Measurements from ENCODE around the gene GGA3.
"Not testable (repeated sequence)": the region's sequence is repeated elsewhere in the genome, so short reads cannot be mapped to it uniquely, and the experiment has no call there.

The GGA3 gene, protein sequence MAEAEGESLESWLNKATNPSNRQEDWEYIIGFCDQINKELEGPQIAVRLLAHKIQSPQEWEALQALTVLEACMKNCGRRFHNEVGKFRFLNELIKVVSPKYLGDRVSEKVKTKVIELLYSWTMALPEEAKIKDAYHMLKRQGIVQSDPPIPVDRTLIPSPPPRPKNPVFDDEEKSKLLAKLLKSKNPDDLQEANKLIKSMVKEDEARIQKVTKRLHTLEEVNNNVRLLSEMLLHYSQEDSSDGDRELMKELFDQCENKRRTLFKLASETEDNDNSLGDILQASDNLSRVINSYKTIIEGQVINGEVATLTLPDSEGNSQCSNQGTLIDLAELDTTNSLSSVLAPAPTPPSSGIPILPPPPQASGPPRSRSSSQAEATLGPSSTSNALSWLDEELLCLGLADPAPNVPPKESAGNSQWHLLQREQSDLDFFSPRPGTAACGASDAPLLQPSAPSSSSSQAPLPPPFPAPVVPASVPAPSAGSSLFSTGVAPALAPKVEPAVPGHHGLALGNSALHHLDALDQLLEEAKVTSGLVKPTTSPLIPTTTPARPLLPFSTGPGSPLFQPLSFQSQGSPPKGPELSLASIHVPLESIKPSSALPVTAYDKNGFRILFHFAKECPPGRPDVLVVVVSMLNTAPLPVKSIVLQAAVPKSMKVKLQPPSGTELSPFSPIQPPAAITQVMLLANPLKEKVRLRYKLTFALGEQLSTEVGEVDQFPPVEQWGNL

DNA sequence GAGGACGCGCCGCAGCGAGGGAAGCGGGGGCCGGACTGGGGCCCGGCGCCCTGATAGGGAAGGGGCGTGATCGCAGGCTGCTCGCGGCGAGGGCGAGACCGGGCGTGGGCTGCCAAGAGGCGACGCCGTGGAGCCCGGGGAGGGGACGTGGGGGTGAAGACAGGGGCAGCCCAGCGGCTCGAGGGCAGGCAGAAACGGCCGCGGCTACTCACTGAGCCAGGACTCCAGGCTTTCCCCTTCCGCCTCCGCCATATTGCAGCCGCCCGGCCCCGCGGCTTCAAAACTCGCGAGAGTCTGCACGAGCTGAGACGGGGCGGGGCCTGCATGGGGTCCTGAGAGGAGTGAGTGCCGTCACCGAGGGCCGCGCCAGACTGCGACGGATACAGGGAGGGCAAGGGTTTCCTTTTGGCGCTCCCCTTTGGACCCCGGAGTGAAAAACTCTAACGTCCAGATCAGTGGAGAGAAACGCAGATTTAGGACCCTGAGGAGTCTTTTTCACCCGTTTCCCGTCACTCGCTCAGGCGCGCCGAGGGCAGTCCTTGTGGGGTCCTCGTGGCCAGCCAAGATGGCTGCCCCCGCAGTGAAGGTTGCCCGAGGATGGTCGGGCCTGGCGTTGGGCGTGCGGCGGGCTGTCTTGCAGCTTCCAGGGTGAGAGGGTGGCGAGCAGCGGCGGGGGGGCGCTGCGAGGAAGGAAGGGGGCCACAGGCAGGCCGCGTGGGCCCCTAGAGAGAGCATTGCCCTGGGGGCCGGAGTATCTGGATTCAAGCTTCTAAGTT is at the start of gene GGA3, which contains the start of gene MRPS7:
TSS of gene GGA3 (minus strand) at position 271 of the 776 bp plus-strand sequence. CDS start at position 252, 19 bp downstream.
TSS of gene MRPS7 (plus strand) at position 544 of the 776 bp plus-strand sequence. CDS start at position 566, 22 bp downstream.
- Histone ChIP-seq H3K4me1 (ENCODE audit: control insufficient read depth, insufficient read depth, low read length) (peaks cover 6% of the 10 kb centered on the region), H3K27me3 (ENCODE audit: control insufficient read depth, insufficient read depth, low read length) (no peaks in the 10 kb centered on the region), H3K9me3 (ENCODE audit: control insufficient read depth, insufficient read depth, low read length) (no peaks in the 10 kb centered on the region), H3K27ac (ENCODE audit: low read depth, low read length) (peak within 1 kb of the TSS; percentile 97), H3K9ac (ENCODE audit: low read depth, low read length) (peak within 1 kb of the TSS; percentile 99), H3K4me3 (ENCODE audit: low read depth, low read length) (peak within 1 kb of the TSS; percentile 100), H3K36me3 (ENCODE audit: control insufficient read depth, insufficient read depth, low read length) (peaks cover 34% of the 10 kb centered on the region)

DNA sequence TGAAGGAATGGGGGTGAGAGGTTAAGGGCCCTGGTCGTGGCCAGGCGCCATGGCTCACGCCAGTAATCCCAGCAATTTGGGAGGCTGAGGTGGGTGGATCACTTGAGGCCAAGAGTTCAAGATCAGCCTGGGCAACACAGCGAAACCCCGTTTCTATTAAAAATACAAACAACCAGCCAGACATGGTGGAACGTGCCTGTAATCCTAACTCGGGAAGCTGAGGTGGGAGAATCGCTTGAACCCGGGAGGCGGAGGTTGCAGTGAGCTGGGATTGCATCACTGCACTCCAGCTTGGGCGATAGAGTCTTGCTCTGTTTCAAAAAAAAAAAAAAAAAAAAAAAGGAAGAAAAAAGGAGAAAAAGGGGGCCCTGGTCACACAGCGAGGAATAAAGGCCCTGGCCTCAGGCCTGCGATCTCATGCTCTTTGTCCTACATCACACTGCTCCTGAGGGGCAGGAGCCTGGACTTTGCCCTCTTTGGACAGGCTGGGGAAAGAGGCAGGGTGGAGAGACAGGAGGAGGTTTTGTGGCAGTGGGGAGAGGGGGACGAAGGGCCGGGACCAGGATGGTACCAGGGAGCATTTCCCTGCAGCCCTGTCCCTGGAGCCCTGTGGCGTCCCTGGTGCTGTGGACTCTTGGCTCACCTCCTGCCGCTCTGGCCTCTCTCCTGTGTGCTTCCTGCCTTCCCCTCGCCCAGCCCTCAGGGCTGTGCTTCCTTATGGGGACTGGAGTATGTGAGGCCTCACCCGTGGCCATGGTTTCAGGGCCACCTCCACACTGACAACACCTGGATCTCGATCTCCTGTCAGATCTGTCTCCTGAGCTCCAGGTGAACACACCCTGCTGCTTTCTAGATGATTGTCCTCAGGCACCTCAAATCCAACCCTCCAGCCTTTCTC is 47.6 kb upstream of the GGA3 start:
- no peak overlapping the region for H3K9ac ChIP-seq (ENCODE audit: low read depth, low read length)
- H3K9me3 ChIP-seq (ENCODE audit: control insufficient read depth, insufficient read depth, low read length), result no peaks in the 10 kb centered on the region
- H3K4me1 ChIP-seq (ENCODE audit: control insufficient read depth, insufficient read depth, low read length), result no peaks in the 10 kb centered on the region

DNA sequence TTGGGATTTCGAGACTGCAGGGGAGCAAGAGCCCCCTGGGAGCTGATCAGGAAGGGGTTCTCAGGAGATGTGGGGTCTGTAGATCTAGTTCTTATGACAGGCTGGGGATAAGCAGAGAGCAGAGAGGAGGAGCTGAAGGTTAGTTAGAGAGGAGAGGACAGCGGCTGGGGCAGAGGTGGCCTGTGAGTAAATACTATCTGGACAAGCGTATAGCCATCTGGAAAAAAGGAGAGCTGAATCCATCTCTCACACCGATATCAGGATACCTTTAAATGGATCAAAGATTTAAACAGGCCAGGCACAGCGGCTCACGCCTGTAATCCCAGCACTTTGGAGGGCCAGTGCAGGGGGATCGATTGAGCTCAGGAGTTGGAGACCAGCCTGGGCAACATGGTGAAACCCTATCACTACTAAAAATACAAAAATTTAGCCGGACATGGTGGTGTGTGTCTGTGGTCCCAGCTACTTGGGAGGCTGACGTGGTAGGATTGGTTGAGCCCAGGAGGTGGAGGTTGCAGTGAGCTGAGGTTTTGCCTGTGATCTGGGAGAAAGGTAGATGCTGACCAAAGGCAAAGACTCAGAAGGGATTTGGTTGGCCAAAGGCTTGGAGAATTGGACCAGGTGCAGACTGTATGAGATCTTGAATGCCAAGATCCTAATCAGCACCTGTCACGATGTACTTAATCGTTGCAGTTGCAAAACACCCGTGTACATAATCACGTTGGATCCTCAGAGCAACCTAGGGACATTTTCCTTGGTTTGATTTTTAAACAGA is 46.7 kb upstream of the GGA3 start:
- Histone ChIP-seq H3K27me3 (ENCODE audit: control insufficient read depth, insufficient read depth, low read length) (no peaks in the 10 kb centered on the region), H3K36me3 (ENCODE audit: control insufficient read depth, insufficient read depth, low read length) (no peaks in the 10 kb centered on the region), H3K9me3 (ENCODE audit: control insufficient read depth, insufficient read depth, low read length) (no peaks in the 10 kb centered on the region), H3K4me3 (ENCODE audit: low read depth, low read length) (no peak overlapping the region), H3K27ac (ENCODE audit: low read depth, low read length) (no peak overlapping the region), H3K9ac (ENCODE audit: low read depth, low read length) (no peak overlapping the region), H3K4me1 (ENCODE audit: control insufficient read depth, insufficient read depth, low read length) (no peaks in the 10 kb centered on the region)

More for the DNA sequence above, 47.6 kb upstream of the GGA3 start:
- Histone ChIP-seq H3K27me3 (ENCODE audit: control insufficient read depth, insufficient read depth, low read length) (no peaks in the 10 kb centered on the region), H3K4me3 (ENCODE audit: low read depth, low read length) (no peak overlapping the region), H3K36me3 (ENCODE audit: control insufficient read depth, insufficient read depth, low read length) (no peaks in the 10 kb centered on the region), H3K27ac (ENCODE audit: low read depth, low read length) (no peak overlapping the region)

DNA sequence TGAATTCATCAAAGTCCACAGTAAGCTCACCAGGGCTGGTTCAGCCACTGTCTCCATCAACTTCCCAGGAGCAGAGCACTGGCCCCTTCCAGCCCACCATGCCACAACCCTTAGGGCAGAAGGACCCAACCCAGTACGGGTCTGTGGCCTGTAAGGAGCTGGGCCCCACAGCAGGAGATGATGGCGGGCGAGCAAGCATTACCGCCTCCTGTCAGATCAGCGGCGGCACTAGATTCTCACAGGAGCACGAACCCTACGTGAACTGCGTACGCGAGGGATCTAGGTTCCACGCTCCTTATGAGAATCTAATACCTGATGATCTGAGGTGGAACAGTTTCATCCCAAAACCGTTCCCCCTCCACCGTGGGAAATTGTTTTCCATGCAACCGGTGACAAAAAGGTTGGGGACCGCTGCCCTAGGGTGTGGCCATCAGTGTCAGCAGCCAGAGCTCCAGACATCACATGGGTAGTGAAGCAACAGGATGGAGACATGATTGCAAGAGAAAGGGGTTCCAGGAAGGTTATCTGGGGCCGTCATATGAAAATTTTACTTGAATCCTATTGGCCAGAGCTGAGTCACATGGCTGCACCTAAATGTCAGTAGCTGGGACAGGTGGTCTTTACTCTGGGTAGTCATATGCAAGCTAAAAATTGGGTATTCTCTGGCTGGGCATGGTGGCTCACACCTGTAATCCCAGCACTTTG is 40.2 kb upstream of the GGA3 start:
- no peak overlapping the region for H3K27ac ChIP-seq (ENCODE audit: low read depth, low read length)
- no peak overlapping the region for H3K4me3 ChIP-seq (ENCODE audit: low read depth, low read length)
- H3K9ac ChIP-seq (ENCODE audit: low read depth, low read length), result no peak overlapping the region
- H3K27me3 ChIP-seq (ENCODE audit: control insufficient read depth, insufficient read depth, low read length), result no peaks in the 10 kb centered on the region
- H3K9me3 ChIP-seq (ENCODE audit: control insufficient read depth, insufficient read depth, low read length), result no peaks in the 10 kb centered on the region
- no peaks in the 10 kb centered on the region for H3K36me3 ChIP-seq (ENCODE audit: control insufficient read depth, insufficient read depth, low read length)
- no peaks in the 10 kb centered on the region for H3K4me1 ChIP-seq (ENCODE audit: control insufficient read depth, insufficient read depth, low read length)

DNA sequence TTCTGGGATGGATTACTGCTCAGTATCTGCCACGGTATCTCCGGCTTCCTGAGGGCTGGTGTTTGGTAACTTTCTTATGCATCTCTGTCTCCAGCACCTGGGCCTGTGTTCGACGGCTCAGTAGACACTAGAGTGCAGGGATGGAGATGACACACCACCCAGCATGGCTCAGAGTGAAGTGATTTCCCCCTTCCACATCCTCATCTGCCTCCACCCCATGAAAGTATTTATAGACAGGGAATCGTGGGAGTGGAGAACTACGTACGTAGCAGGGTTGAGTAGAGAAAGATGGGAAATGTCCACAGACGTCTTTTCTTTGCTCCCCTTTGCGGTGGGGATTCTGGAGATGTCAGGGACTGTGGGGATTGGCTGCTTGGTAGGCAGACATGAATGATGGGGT is 39.6 kb upstream of the GGA3 start:
- Histone ChIP-seq H3K27me3 (ENCODE audit: control insufficient read depth, insufficient read depth, low read length) (no peaks in the 10 kb centered on the region), H3K4me3 (ENCODE audit: low read depth, low read length) (no peak overlapping the region), H3K27ac (ENCODE audit: low read depth, low read length) (no peak overlapping the region), H3K9ac (ENCODE audit: low read depth, low read length) (no peak overlapping the region), H3K9me3 (ENCODE audit: control insufficient read depth, insufficient read depth, low read length) (no peaks in the 10 kb centered on the region), H3K36me3 (ENCODE audit: control insufficient read depth, insufficient read depth, low read length) (no peaks in the 10 kb centered on the region), H3K4me1 (ENCODE audit: control insufficient read depth, insufficient read depth, low read length) (no peaks in the 10 kb centered on the region)

DNA sequence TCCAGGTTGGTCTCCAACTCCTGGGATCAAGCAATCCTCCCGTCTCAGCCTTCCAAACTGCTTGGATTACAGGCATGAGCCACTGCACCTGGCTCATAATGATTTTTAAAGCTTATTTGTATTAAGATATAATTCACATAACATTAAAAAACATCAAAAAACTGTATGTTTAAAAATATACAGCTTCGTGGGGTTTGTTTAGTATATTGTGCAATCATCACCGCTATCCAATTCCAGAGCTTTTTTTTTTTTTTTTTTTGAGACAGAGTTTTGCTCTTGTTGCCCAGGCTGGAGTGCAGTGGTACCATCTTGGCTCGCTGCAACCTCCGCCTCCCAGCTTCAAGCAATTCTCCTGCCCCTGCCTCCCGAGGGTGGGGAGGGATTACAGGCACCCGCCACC is 38.9 kb upstream of the GGA3 start:
- no peak overlapping the region for H3K9ac ChIP-seq (ENCODE audit: low read depth, low read length)
- H3K4me1 ChIP-seq (ENCODE audit: control insufficient read depth, insufficient read depth, low read length), result no peaks in the 10 kb centered on the region
- H3K27ac ChIP-seq (ENCODE audit: low read depth, low read length), result no peak overlapping the region
- no peaks in the 10 kb centered on the region for H3K27me3 ChIP-seq (ENCODE audit: control insufficient read depth, insufficient read depth, low read length)
- H3K9me3 ChIP-seq (ENCODE audit: control insufficient read depth, insufficient read depth, low read length), result no peaks in the 10 kb centered on the region
- no peak overlapping the region for H3K4me3 ChIP-seq (ENCODE audit: low read depth, low read length)
- no peaks in the 10 kb centered on the region for H3K36me3 ChIP-seq (ENCODE audit: control insufficient read depth, insufficient read depth, low read length)

DNA sequence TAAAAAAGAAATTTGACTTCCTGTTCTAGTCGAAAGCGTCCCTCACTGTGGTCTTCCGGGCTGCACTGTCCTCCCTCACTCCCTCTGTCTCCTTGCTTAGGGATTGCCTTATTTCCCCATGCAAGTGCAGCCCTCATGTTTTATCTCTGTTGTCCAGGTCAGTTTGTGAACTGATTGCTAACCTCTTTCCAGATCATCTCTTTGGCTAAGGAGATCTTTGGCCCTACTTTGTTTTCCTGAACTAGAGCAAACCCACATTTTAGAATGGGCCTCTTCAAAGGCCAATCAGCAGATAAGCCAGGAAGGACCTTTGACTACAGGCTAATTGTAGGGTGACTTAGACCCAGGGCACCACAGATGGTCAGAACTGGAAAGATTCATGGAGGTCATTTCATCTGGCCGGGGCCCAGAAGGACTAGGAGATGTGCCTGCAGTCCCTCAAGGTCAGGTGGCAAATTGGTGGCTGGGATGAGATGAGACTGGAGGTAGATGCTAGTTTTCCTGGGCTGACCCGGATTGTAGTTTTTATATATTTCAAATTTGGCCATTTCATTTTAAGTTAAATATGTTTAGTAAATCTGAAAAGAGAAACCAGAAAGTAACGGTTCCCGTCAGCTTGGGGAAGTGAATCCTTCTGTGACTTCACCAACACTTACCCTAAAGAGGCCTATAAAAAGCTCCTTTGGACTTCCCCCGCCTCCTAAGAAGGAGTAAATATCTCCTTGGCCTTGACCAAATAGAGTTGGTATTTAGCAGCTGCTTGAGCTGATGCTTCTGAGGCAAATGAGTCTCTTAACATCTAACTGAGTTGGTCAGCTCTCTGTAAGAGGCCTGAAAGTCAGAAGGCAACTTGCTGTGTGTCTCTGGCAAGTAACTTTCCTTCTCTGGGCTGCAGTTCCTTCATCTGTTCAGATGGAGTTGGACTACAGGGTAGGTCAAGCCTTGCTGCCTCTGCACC is 34.1 kb upstream of the GGA3 start:
- Histone ChIP-seq H3K9ac (ENCODE audit: low read depth, low read length) (no peak overlapping the region), H3K4me1 (ENCODE audit: control insufficient read depth, insufficient read depth, low read length) (no peaks in the 10 kb centered on the region), H3K27me3 (ENCODE audit: control insufficient read depth, insufficient read depth, low read length) (no peaks in the 10 kb centered on the region), H3K36me3 (ENCODE audit: control insufficient read depth, insufficient read depth, low read length) (no peaks in the 10 kb centered on the region), H3K9me3 (ENCODE audit: control insufficient read depth, insufficient read depth, low read length) (no peaks in the 10 kb centered on the region), H3K27ac (ENCODE audit: low read depth, low read length) (no peak overlapping the region), H3K4me3 (ENCODE audit: low read depth, low read length) (no peak overlapping the region)

DNA sequence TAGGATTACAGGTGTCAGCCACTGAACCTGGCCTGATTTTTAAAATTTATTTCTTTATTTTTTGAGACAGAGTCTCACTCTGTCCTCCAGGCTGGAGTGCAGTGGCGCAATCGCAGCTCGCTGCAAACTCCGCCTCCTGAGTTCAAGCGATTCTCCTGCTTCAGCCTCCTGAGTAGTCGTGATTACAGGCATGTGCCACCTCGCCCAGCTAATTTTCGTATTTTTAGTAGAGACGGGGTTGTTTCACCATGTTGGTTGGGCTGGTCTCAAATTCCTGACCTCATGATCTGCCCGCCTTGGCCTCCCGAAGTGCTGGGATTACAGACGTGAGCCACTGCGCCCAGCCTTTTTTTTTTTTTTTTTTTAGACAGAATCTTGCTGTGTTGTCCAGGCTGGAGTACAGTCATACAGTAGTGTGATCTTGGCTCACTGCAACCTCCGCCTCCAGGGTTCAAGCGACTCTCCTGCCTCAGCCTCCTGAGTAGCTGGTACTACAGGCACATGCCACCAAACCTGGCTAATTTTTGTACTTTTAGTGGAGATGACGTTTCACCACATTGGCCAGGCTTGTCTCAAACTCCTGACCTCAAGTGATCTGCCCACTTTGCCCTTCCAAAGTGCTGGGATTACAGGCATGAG is 31.5 kb upstream of the GGA3 start:
- H3K9me3 ChIP-seq (ENCODE audit: control insufficient read depth, insufficient read depth, low read length); H3K27me3 ChIP-seq (ENCODE audit: control insufficient read depth, insufficient read depth, low read length); H3K36me3 ChIP-seq (ENCODE audit: control insufficient read depth, insufficient read depth, low read length); H3K4me3 ChIP-seq (ENCODE audit: low read depth, low read length); H3K27ac ChIP-seq (ENCODE audit: low read depth, low read length); H3K9ac ChIP-seq (ENCODE audit: low read depth, low read length); H3K4me1 ChIP-seq (ENCODE audit: control insufficient read depth, insufficient read depth, low read length): not testable (repeated sequence)

Data from HUES48 (cell line).